Measurements from ENCODE around the gene GARIN1A. TPM values are rescaled to one million over a fixed set of nuclear protein-coding genes. Genes with fewer than 3 reads are reported as not detected.

Gene GARIN1A
- total RNA-seq, 2 experiments from 2014 or later = 0.88 to 1.9 TPM

DNA sequence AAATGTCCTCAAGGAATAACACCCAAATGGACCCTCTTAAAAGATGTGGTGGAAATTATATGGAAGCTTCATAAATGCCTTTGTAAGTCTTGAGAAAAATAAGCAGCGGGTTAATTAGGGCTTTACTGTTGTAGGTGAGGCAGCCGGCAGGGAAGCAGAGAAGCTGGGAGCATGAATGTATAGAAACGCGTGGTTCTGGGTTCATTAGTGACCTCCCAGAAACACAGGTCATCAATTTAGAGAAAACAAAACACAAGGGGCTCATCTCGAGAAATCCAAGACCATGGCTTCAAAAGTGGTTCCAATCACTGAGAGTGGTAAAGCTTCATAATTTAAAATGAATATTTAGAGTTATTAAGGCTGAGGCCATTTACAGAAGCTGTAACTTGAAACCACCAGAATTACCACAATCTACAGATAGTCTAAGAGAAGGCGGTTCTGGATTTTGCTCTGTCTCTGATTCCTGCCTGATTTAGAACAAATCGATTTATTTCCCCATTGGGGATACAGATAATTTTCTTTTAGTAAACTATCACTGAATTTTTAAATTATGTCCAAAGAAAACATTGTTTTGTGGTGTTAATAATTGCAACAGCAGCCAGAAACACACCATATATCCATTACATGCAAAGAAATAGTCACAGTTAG lies 20.7 kb downstream of the GARIN1A start:
- H3K27ac Mint-ChIP-seq = no peak overlapping the region
- no peak overlapping the region for H3K4me3 Mint-ChIP-seq
- POLR2A ChIA-PET = no interaction called here
- ATAC-seq (ENCODE audit: low read depth) (no peak), DNase-seq (no peak)
- peaks cover 3% of the 10 kb centered on the region for H3K4me1 Mint-ChIP-seq
- peaks cover 35% of the 10 kb centered on the region for H3K27me3 Mint-ChIP-seq
- H3K9me3 Mint-ChIP-seq = no peaks in the 10 kb centered on the region
- H3K36me3 Mint-ChIP-seq = no peaks in the 10 kb centered on the region

DNA sequence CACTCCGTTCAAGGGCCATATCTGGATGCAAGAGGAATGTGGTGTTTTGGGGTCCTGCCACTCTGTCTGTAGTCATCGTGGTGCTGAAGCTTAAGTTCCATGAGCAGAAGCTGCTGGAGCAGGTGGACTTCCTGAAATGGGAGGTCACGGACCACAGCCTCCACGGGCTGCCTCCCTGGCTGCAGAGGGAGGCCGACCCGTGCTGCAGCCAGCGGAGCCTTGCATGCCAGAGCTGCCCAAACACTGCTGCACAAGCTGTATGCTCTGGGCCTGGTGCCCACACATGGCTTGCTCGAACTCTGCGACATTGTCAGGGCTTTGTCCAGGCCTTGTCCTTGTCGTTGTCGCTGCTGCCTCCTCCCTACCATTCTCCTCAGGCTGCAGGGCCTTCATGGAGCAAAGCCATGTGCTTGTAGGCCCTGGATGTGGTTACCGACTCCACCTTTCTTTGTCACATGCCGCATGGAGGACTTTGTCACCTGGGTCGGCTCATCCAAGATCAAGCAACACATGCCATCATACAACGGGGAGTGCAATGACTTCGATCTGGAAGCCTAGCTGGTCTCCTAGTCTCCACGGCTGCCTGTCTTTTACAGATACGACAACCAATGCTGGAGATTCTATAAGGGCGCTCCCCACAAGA lies 21.4 kb downstream of the GARIN1A start:
- ATAC-seq (ENCODE audit: low read depth) = no peak
- no peak for DNase-seq
- Mint-ChIP-seq H3K27me3 (peaks cover 42% of the 10 kb centered on the region), H3K27ac (no peak overlapping the region), H3K4me1 (peaks cover 9% of the 10 kb centered on the region), H3K4me3 (no peak overlapping the region), H3K9me3 (no peaks in the 10 kb centered on the region), H3K36me3 (no peaks in the 10 kb centered on the region)
- POLR2A ChIA-PET = no interaction called here

DNA sequence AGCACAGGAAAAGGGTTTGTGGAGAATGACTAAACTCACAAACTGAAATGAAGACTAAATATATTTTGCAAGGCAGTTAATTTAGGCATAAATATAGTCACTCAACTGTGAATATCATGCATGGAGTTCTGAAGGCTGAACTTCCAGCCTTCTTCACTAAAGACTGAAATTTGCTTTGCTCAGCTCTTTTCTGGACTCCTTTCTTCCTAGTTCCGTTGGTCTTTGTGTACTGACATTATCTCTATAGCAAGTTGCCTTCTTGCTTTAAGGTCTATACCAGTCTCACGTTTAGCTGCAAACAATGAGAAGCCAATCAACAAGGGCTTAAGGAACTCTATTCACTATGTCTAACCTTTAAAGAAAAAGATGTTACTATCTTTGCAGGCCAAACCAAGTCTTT lies 22.6 kb downstream of the GARIN1A start:
- DNase-seq = no peak
- no peaks in the 10 kb centered on the region for H3K9me3 Mint-ChIP-seq
- peaks cover 9% of the 10 kb centered on the region for H3K4me1 Mint-ChIP-seq
- no peak for ATAC-seq (ENCODE audit: low read depth)
- H3K27ac Mint-ChIP-seq = no peak overlapping the region
- no peaks in the 10 kb centered on the region for H3K36me3 Mint-ChIP-seq
- POLR2A ChIA-PET = no interaction called here
- H3K4me3 Mint-ChIP-seq = no peak overlapping the region
- peaks cover 53% of the 10 kb centered on the region for H3K27me3 Mint-ChIP-seq

DNA sequence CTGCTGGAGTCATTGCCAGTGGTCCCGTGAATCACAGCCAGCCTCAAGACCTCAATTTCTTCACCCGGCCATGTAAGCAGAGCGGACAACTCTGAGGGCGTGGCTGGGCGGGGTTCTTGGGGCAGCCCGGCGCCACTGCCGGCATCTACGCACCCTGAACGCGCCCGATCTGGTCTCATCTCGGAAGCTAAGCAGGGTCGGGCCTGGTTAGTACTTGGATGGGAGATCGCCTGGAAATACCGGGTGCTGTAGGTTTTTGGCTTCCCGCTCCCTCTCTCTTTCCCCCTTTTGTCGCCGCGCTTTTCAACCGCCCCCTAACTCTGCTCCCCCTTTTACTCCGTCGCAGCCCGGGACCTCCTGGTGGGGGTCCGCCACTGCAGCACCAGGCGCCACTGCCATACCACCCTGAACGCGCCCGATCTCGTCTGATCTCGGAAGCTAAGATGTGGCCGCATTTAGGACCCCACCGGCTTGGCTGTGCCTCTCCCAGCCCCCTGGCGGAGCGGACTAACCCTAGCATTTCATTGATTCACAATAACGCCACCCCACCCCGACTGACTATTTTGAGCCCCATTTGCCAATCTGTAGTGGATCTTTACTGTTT lies 25.3 kb downstream of the GARIN1A start:
- H3K36me3 Mint-ChIP-seq = no peaks in the 10 kb centered on the region
- peaks cover 63% of the 10 kb centered on the region for H3K27me3 Mint-ChIP-seq
- POLR2A ChIA-PET = interaction anchor here (0.6 kb wide), 1 partner anchor 345 kb away, joined by 3 read pairs; no protein-coding TSS in a partner anchor
- H3K9me3 Mint-ChIP-seq = no peaks in the 10 kb centered on the region
- DNase-seq = peak; percentile 72
- no peak overlapping the region for H3K27ac Mint-ChIP-seq
- H3K4me3 Mint-ChIP-seq = peak overlapping the region; percentile 87
- H3K4me1 Mint-ChIP-seq = peaks cover 13% of the 10 kb centered on the region
- peak; percentile 79 for ATAC-seq (ENCODE audit: low read depth)

DNA sequence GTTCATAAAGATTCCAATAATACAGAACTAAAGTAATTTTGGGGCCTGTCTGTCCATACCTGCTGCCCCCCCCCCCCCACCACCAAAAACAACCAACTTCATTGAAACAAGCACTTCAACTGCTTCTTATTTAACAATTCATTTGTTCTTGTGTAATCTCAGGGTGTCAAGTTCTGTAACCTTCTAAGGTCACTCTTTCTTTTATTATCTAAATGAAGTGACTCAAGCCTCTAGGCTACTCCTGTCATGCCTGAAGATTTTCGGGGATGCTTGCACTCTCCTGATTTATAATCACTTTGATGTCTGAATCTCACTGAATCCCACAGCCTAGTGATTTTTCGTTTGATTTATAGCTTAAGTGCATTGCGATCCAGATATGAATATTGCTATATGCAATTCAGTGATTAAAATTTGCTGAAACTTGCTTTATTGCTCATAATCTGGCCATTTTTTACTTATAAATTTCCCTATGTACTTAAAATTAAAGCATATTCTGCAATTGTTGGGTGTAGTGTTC lies 27.2 kb downstream of the GARIN1A start:
- POLR2A ChIA-PET = no interaction called here
- Mint-ChIP-seq H3K4me1 (peaks cover 14% of the 10 kb centered on the region), H3K27ac (no peak overlapping the region)

DNA sequence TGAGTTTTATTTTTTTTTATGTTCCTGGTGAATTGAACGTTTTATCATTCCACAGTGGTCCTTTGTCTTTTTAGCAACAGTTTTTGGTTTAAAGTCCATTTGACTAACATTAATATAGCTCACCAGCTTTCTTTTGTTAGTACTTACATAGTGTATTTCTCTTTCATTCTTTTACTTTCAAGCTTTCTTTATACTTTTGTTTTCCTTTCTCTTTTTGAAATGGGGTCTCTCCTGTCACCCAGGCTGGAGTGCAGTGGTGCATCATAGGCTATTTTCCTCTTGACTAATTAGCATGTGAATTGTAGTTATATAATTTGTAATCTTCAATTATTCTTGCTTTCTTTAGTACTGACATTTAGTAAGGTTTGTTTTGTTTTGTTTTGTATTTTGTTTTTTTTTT lies 27.8 kb downstream of the GARIN1A start:
- no peaks in the 10 kb centered on the region for H3K36me3 Mint-ChIP-seq
- no peak for ATAC-seq (ENCODE audit: low read depth)
- DNase-seq = no peak
- peaks cover 14% of the 10 kb centered on the region for H3K4me1 Mint-ChIP-seq
- H3K4me3 Mint-ChIP-seq = no peak overlapping the region
- no peak overlapping the region for H3K27ac Mint-ChIP-seq
- POLR2A ChIA-PET = no interaction called here
- H3K27me3 Mint-ChIP-seq = peaks cover 63% of the 10 kb centered on the region
- no peaks in the 10 kb centered on the region for H3K9me3 Mint-ChIP-seq

More for the DNA sequence above, 27.2 kb downstream of the GARIN1A start:
- Mint-ChIP-seq H3K9me3 (no peaks in the 10 kb centered on the region), H3K27me3 (peaks cover 64% of the 10 kb centered on the region), H3K36me3 (no peaks in the 10 kb centered on the region), H3K4me3 (no peak overlapping the region)
- DNase-seq = no peak
- no peak for ATAC-seq (ENCODE audit: low read depth)

DNA sequence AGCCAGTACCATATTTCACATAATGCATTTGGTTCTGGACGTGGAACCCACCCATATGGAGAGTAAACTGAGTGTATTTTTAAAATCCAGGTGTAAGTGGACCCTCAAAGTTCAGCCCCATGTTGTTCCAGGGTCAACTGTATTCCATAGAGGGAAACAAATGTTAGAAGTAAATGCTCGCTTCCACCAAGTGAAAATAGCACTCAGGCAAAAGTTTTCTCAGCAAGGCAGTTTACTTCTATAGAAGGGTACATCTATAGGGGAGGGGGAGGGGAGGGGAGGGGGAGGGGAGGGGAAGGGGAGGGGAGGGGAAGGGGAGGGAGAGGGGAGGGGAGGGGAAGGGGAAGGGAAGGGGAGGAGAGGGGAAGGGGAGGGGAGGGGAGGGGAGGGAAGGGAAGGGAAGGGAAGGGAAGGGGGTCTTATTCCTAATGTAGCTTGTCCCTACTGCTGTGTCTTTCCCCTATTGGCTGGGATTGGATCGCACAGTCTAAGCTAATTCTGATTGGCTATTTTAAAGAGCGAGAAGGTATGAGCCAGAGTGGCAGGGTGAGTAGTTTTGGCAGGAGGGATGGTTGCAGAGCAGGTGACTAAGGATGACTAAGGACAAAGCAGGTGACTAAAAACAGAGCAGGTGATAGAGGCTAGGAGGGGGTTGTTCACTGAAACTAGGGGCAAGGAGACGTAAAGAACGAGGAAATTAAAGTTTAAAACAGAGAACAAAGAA lies 29.1 kb downstream of the GARIN1A start:
- Mint-ChIP-seq H3K27me3 (peaks cover 50% of the 10 kb centered on the region), H3K36me3 (no peaks in the 10 kb centered on the region), H3K9me3 (no peaks in the 10 kb centered on the region), H3K4me1 (peaks cover 14% of the 10 kb centered on the region), H3K27ac (no peak overlapping the region), H3K4me3 (no peak overlapping the region)
- DNase-seq (no peak), ATAC-seq (ENCODE audit: low read depth) (no peak)
- POLR2A ChIA-PET = no interaction called here

DNA sequence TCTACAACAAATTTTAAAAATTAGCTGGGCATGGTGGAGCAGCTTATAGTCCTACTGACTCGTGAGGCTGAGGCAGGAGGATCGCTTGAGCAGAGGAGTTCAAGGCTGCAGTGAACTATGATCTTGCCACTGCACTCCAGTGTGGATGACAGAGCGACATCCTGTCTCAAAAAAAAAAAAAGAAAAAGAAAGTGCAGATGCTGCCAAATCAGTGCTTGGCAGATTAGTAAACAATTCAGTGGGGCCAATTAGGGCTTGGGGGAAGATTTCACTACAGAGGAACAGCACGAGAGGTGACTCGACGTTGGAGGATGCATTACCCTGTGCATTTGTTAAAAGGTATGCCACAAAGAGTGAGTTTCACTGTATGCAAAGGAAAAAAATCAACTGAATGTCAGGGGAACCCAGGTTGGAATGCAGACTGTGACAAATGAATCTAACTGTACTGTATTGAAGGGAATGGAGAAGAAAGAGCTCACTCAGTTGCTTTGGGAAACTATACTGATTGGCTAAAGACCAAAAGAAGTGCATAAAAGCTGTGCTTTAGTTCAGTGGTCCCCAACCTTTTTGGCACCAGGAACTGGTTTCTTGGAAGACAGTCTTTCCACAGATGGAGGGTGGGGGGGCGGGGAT lies 31.6 kb downstream of the GARIN1A start:
- H3K9me3 Mint-ChIP-seq = no peaks in the 10 kb centered on the region
- POLR2A ChIA-PET = no interaction called here
- H3K36me3 Mint-ChIP-seq = no peaks in the 10 kb centered on the region
- H3K4me3 Mint-ChIP-seq = no peak overlapping the region
- no peak overlapping the region for H3K27ac Mint-ChIP-seq
- DNase-seq = no peak
- H3K27me3 Mint-ChIP-seq = peaks cover 30% of the 10 kb centered on the region
- ATAC-seq (ENCODE audit: low read depth) = no peak
- peaks cover 6% of the 10 kb centered on the region for H3K4me1 Mint-ChIP-seq

DNA sequence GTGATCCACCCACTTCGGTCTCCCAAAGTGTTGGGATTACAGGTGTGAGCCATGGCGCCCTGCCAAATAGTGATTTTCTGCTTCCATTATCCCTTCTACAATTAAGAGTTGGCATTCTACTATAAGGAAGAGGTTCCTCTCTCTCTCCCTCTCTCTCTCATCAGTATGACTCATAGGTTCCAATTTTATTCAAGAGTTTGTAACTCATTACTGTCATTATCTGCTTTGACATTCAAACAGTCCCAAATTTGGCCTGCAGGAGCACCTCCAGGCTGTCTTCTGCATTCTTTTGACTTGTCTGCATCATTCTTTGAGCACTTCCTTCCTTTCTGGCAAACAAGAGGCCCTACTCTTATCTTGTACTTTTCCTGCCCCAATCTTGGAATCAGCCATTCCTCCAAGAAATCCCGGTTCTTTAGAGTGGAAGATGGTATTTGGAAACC lies 33.8 kb downstream of the GARIN1A start:
- POLR2A ChIA-PET = no interaction called here
- Mint-ChIP-seq H3K4me1 (peaks cover 3% of the 10 kb centered on the region), H3K27me3 (peaks cover 17% of the 10 kb centered on the region), H3K36me3 (no peaks in the 10 kb centered on the region), H3K4me3 (no peak overlapping the region), H3K9me3 (no peaks in the 10 kb centered on the region), H3K27ac (no peak overlapping the region)
- no peak for DNase-seq
- no peak for ATAC-seq (ENCODE audit: low read depth)

DNA sequence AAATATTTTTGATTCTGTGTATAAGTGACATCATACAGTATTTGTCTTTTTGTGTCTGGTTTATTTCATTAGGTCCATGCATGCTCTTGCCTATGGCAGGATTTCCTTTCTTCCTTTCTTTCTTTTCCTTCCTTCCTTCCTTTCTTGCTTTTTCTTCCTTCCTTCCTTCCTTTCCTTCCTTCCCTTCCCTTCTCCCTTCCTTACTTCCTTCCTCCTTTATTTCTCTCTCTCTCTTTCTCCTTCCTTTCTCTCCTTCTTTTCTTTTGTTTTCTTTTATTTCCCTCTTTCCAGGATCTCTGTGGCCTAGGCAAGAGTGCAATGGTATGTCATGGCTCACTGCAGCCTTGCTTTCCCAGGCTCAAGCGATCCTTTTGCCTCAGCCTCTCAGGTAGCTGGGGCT lies 35.7 kb downstream of the GARIN1A start:
- no peaks in the 10 kb centered on the region for H3K36me3 Mint-ChIP-seq
- no peak overlapping the region for H3K4me3 Mint-ChIP-seq
- no peak for DNase-seq
- H3K9me3 Mint-ChIP-seq = no peaks in the 10 kb centered on the region
- H3K4me1 Mint-ChIP-seq = peaks cover 1% of the 10 kb centered on the region
- ATAC-seq (ENCODE audit: low read depth) = no peak
- peaks cover 11% of the 10 kb centered on the region for H3K27me3 Mint-ChIP-seq
- no peak overlapping the region for H3K27ac Mint-ChIP-seq
- POLR2A ChIA-PET = no interaction called here

DNA sequence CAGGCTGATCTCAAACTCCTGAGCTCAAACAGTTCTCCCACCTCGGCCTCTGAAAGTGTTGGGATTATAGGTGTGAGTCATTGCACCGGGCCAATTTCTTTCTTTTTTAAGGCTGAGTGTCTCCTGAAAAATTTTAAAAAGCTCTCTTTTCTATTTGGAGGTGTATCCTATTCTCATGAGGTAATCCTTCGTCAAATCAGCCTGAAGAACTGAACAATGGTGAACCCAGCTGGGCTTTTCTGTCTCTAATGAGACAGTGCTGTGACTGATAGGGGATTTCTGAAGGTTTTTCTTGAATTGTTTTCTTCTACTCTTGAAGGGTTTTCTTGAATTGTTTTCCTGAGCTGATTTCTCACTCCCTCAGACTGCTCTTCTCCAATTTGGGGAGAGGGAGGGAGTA lies 36.1 kb downstream of the GARIN1A start:
- Mint-ChIP-seq H3K9me3 (no peaks in the 10 kb centered on the region), H3K4me1 (peaks cover 1% of the 10 kb centered on the region), H3K27me3 (peaks cover 12% of the 10 kb centered on the region), H3K27ac (no peak overlapping the region), H3K4me3 (no peak overlapping the region), H3K36me3 (no peaks in the 10 kb centered on the region)
- DNase-seq (no peak), ATAC-seq (ENCODE audit: low read depth) (no peak)
- POLR2A ChIA-PET = interaction anchor here (0.7 kb wide), 1 partner anchor 499 kb away, joined by 4 read pairs; no protein-coding TSS in a partner anchor

DNA sequence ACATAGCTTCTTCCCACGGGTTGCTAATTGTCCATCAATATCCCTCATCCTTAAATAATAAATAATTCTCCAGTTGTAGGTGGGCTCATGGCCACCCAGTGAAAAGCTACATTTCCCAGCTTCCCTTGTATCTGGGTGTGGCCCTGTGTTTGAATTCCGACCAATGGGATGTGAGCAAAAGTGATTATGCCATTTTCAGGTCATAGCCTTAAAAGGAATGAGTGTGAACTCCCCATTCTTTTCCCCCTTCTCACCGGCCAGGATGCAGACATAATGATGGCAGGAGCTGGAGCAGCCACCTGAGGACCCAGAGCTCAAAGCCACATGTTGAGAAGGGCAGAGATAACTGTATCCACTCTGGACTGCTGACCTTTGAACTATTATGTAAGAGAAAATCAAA lies 36.7 kb downstream of the GARIN1A start:
- no peak for DNase-seq
- POLR2A ChIA-PET = no interaction called here
- H3K4me3 Mint-ChIP-seq = no peak overlapping the region
- no peaks in the 10 kb centered on the region for H3K4me1 Mint-ChIP-seq
- H3K36me3 Mint-ChIP-seq = no peaks in the 10 kb centered on the region
- H3K27me3 Mint-ChIP-seq = peaks cover 10% of the 10 kb centered on the region
- no peak for ATAC-seq (ENCODE audit: low read depth)
- no peaks in the 10 kb centered on the region for H3K9me3 Mint-ChIP-seq
- no peak overlapping the region for H3K27ac Mint-ChIP-seq

DNA sequence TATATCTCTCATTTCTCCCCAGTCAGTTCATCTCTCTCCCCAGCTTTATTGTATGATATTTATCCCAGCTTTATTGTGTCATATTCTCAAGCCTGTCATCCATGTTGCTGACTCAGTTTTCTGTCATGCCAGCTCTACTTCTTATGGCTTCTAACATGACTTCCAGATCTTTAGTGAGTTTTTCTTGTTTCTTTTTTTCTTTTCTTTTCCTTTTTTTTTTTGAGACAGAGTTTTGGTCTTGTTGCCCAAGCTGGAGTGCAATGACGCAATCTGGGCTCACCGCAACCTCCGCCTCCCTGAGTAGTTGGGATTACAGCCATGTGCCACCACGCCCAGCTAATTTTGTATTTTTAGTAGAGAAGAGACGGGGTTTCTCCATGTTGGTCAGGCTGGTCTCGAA lies 38.4 kb downstream of the GARIN1A start:
- Mint-ChIP-seq H3K27me3 (peaks cover 22% of the 10 kb centered on the region), H3K4me3 (no peak overlapping the region), H3K27ac (no peak overlapping the region), H3K9me3 (no peaks in the 10 kb centered on the region), H3K36me3 (no peaks in the 10 kb centered on the region), H3K4me1 (no peaks in the 10 kb centered on the region)
- ATAC-seq (ENCODE audit: low read depth) (no peak), DNase-seq (no peak)
- POLR2A ChIA-PET = no interaction called here

Data from activated naive CD8-positive, alpha-beta T cell treated with anti-CD3 and anti-CD28 coated beads, Interleukin-2, amount 10 ng/mL, durations not matched to agents 7 days and 5 days (primary cell).